ENCODE data around the gene CAMTA1. TPM values are rescaled to one million over a fixed set of nuclear protein-coding genes. Genes with fewer than 3 reads are reported as not detected.

Gene CAMTA1
- total RNA-seq, 1 experiment from 2014 or later: 60.0 TPM

GRCh38 chr1:7233646-7234470 lies 448.6 kb downstream of the CAMTA1 start:
- Histone ChIP-seq H3K36me3 (ENCODE audit: control insufficient read depth, insufficient read depth, low read length) (no peaks in the 10 kb centered on the region), H3K9me3 (no peaks in the 10 kb centered on the region), H3K27me3 (replicated peaks; ENCODE audit: control insufficient read depth, insufficient read depth, low read length) (no peaks in the 10 kb centered on the region), H3K4me3 (ENCODE audit: low read depth, low read length) (no peak overlapping the region), H3K4me1 (no peaks in the 10 kb centered on the region)
- intact Hi-C loops (cut with micrococcal nuclease; ENCODE audit: unreplicated experiment): no loop called here
- ChIA-PET CTCF (no interaction called here), POLR2A (no interaction called here)
- Mint-ChIP-seq H3K4me3 (ENCODE audit: unreplicated experiment) (no peak overlapping the region), H3K9me3 (ENCODE audit: unreplicated experiment) (no peaks in the 10 kb centered on the region), H3K36me3 (ENCODE audit: insufficient read depth, unreplicated experiment) (no peaks in the 10 kb centered on the region), H3K4me1 (ENCODE audit: low read depth, unreplicated experiment) (no peaks in the 10 kb centered on the region), H3K27me3 (ENCODE audit: insufficient read depth, unreplicated experiment) (peaks cover 15% of the 10 kb centered on the region), H3K27ac (ENCODE audit: unreplicated experiment) (no peak overlapping the region)
- no peak for TF ChIP-seq CTCF (IDR thresholded peaks at IDR 0.05; ENCODE audit: insufficient read depth in 1 of 2, low read depth in 1 of 2, low read length in 1 of 2, severe bottlenecking in 1 of 2, unreplicated experiment in 1 of 2)
- DNase-seq: no peak
- no TSS peak for BruUV-seq (replicated peaks)

- Histone ChIP-seq H3K36me3 (ENCODE audit: control insufficient read depth, insufficient read depth, low read length) (no peaks in the 10 kb centered on the region), H3K27me3 (replicated peaks; ENCODE audit: control insufficient read depth, insufficient read depth, low read length) (no peaks in the 10 kb centered on the region), H3K4me1 (no peaks in the 10 kb centered on the region), H3K9me3 (no peaks in the 10 kb centered on the region), H3K4me3 (ENCODE audit: low read depth, low read length) (no peak overlapping the region)
- no peaks in the 10 kb centered on the region for H3K36me3 Mint-ChIP-seq (ENCODE audit: insufficient read depth, unreplicated experiment)
- TF ChIP-seq CTCF (IDR thresholded peaks at IDR 0.05; ENCODE audit: insufficient read depth in 1 of 2, low read depth in 1 of 2, low read length in 1 of 2, severe bottlenecking in 1 of 2, unreplicated experiment in 1 of 2): no peak
- ChIA-PET CTCF (no interaction called here), POLR2A (no interaction called here)
- no peak overlapping the region for H3K4me3 Mint-ChIP-seq (ENCODE audit: unreplicated experiment)
- H3K4me1 Mint-ChIP-seq (ENCODE audit: low read depth, unreplicated experiment): no peaks in the 10 kb centered on the region
- intact Hi-C loops (cut with micrococcal nuclease; ENCODE audit: unreplicated experiment): no loop called here
- H3K27me3 Mint-ChIP-seq (ENCODE audit: insufficient read depth, unreplicated experiment): peaks cover 15% of the 10 kb centered on the region
- no TSS peak for BruUV-seq (replicated peaks)
- no peak for DNase-seq
- no peaks in the 10 kb centered on the region for H3K9me3 Mint-ChIP-seq (ENCODE audit: unreplicated experiment)
- no peak overlapping the region for H3K27ac Mint-ChIP-seq (ENCODE audit: unreplicated experiment)
These were observed 449.2 kb downstream of the CAMTA1 start for GRCh38 chr1:7234471-7234755.

- Mint-ChIP-seq H3K27me3 (ENCODE audit: insufficient read depth, unreplicated experiment) (peaks cover 13% of the 10 kb centered on the region), H3K9me3 (ENCODE audit: unreplicated experiment) (no peaks in the 10 kb centered on the region), H3K27ac (ENCODE audit: unreplicated experiment) (no peak overlapping the region), H3K4me1 (ENCODE audit: low read depth, unreplicated experiment) (no peaks in the 10 kb centered on the region), H3K36me3 (ENCODE audit: insufficient read depth, unreplicated experiment) (no peaks in the 10 kb centered on the region), H3K4me3 (ENCODE audit: unreplicated experiment) (no peak overlapping the region)
- POLR2A ChIA-PET: no interaction called here
- Histone ChIP-seq H3K9me3 (no peaks in the 10 kb centered on the region), H3K36me3 (ENCODE audit: control insufficient read depth, insufficient read depth, low read length) (no peaks in the 10 kb centered on the region), H3K4me1 (no peaks in the 10 kb centered on the region), H3K27me3 (replicated peaks; ENCODE audit: control insufficient read depth, insufficient read depth, low read length) (no peaks in the 10 kb centered on the region), H3K4me3 (ENCODE audit: low read depth, low read length) (no peak overlapping the region)
- no TSS peak for BruUV-seq (replicated peaks)
- intact Hi-C loops (cut with micrococcal nuclease; ENCODE audit: unreplicated experiment): no loop called here
- no peak for DNase-seq
- CTCF ChIA-PET: no interaction called here
- TF ChIP-seq CTCF (IDR thresholded peaks at IDR 0.05; ENCODE audit: insufficient read depth in 1 of 2, low read depth in 1 of 2, low read length in 1 of 2, severe bottlenecking in 1 of 2, unreplicated experiment in 1 of 2): no peak
These were observed 450.7 kb downstream of the CAMTA1 start for GRCh38 chr1:7235871-7236517.
